Tongue (tissue), 3 donors: ENCODE data around the gene FUZ. TPM values are rescaled to one million over a fixed set of nuclear protein-coding genes. Genes with fewer than 3 reads are reported as not detected.

ENCODE experiments used
- DNase-seq: peaks from one replicate; pipeline ENCODE4 v3.0.0-alpha.2; 2015
- small RNA-seq: library from RNA; depleted of rRNA; stranded (forward); fragments of <200 nt; gene quantifications from one replicate; pipeline ENCODE3, GENCODE V24; 2014; ENCODE audit warnings: low replicate concordance
- total RNA-seq: library from RNA; depleted of rRNA; stranded (reverse); fragments of >200 nt; gene quantifications from one replicate; pipeline ENCODE4 v1.2.3, GENCODE V29; 2014

The FUZ gene
- total RNA-seq, 1 donor from 2014 or later: 25.7 TPM

- DNase-seq: no peak
Observed at GRCh38 chr19:49776371-49776764, 36.7 kb downstream of the FUZ start.

- DNase-seq: no peak
Observed at GRCh38 chr19:49775742-49776370, 37.2 kb downstream of the FUZ start.

DNA sequence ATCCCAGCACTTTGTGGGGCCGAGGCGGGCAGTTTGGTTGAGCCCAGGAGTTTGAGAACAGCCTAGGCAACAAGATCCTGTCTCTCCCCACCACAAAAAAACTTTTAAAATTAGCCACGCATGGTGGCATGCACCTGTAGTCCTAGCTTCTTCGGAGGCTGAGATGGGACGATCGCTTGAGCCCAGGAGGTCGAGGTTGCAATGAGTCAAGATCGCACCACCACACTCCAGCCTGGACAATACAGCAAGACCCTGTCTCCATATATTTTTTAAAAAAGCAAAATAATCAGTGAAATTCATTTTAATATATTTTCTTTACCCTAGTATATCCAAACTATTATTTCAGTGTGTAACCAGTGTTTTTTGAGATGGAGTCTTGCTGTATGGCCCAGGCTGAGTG is 38.1 kb downstream of the FUZ start:
- DNase-seq: no peak

- peak; percentile 61 for DNase-seq
Observed at GRCh38 chr19:49773663-49774350, 39.3 kb downstream of the FUZ start.

GRCh38 chr19:49772850-49773432 is 40.2 kb downstream of the FUZ start:
- no peak for DNase-seq

DNA sequence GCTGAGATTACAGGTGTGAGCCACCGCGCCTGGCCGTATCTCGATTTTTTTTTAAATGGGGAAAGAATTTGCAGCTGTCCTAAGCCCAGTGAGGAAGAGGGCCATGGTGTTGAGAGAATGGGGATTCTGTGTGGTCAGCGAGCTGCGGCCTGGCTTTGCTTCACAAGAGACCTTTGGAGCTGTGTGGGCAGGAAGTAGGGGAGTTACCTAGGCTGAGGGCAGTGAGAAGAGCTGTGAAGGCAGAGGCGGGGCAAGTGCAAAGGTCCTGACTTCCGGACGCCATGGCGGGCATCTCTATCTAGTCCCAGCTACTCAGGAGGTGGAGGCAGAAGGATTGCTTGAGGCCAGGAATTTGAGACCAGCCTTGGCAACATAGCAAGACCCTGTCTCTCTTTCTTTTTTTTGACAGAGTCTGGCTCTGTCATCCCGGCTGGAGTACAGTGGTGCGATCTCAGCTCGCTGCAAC is 41.4 kb downstream of the FUZ start:
- no peak for DNase-seq

GRCh38 chr19:49770529-49770928 is 42.6 kb downstream of the FUZ start:
- no peak for DNase-seq

GRCh38 chr19:49767967-49768581 is 45.0 kb downstream of the FUZ start:
- no peak for DNase-seq

DNA sequence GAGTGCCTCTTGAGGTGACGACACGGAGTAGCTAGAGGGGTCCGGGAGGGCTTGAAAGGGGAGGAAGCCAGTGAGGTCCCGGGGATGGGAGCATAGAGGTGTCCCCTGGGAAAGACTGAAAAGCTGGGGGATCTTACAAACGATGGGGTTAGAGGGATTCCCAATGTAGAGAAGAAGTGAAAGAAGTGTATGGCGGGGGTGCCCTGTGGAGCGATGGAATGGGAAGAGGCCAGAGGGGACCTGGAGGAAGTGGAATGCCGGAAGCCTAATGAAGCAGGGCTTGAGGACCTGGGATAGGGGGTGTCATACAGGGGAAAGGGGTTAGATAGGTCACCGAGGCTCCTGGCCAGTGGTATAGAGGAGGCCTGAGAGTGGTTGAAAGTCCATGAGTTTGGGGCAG is 45.7 kb downstream of the FUZ start:
- DNase-seq: no peak

GRCh38 chr19:49766930-49767299 is 46.2 kb downstream of the FUZ start, which contains the start of gene AP2A1:
Gene AP2A1 (plus strand): TSS chr19:49767001. CDS start chr19:49767134, 133 bp downstream.
- DNase-seq: no peak

DNA sequence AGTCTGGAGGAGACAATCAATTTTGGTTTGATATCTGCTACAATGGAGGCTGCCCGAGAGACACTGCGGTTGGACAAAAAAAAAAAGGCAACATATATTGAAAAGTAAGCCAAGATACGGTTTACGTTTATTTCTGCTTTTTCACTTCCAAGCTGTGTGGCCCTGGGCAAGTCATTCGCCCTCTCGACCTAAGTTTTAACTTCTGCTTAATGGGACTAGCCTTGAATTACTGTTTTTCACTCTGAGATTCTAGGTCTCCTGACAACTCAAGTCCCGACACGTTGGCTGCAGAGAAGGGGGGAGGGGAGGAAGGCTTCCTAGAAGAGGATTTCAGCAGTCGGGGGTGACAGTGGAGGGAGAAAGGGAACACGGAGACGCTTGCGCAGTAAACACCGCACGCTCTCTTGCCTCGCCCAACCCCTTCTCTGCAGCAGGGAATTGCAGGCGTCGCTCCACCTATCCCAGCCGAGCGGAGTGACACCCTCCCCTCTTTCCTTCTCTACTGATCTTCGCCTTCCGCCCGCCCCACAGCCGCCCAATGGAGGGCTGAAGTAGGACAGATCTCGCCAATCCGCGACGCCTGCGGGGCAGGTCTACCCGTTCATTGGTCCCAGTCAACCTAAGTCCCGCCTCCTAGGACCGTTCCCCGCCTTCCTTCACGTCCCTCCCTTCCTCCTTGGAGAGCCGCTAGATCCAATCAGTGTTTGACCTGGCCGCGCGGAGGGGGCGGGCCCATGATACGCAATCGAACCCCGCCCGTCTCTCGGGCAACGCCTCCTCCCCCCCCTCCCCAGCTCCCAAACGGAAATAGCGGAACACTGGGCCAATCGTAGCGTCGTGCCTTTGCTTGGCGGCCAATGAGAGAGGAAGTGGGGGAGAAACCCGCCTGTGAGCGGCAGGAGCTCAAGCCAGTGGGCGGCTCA is 46.8 kb downstream of the FUZ start:
- DNase-seq: peak; percentile 100

- no peak for DNase-seq
Observed at GRCh38 chr19:49764341-49764740, 48.8 kb downstream of the FUZ start.

DNA sequence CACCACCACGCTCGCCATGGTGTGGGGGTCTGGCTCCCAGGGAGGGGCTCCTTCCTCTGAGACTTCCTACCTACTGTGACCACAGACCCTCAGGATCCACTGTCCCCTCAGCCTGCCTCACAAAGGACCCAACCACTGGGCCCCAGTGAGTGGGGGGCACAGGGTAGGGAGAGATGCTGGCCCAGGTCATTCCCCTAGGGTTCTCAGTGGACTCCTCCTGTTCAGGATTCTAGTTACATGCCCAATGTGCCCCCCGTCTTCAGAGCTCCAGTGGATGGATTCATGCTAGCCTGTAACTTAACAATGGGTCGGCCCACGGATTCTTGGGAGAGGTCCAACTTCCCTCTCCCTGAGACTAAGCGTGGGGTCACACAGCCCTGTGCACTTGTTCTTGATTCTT is 49.9 kb downstream of the FUZ start, which contains the start of gene TSKS:
Gene TSKS, minus strand, starts transcription at position 77 of the 400 bp plus-strand sequence. Its CDS starts 59 bp downstream, at position 18.
- DNase-seq: no peak

DNA sequence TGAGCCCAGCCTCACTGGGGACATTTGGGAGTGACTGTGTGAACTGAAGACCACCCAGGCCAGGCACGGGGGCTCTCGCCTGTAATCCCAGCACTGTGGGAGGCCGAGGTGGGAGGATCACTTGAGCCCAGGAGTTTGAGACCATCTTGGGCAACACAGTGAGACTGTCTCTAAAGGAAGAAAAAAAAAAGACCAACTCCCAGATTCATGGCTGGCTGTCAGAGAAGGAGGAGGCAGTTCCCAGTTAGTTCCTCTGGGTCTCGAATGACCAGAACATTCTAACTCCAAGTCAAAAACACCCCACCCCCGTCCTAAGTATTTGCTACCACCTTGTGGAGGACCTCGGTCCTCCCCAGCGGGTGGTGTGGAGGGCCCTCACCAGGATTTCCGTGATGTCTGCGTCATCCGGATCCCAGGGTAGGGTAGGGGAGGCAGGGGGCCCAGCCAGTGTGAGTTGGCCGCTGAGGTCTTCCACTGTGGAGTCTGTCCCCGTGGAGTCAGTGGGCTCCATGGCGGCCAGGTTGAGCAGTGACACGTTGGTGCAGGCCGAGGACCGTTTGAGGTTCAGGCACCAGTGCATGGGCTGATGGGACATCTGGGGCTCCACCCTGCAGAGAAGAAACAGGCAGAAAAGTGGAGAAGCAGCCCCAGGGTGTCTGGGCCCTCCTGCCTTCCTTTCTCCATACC is 51.3 kb downstream of the FUZ start:
- DNase-seq: peak; percentile 43

GRCh38 chr19:49761249-49761624 is 51.9 kb downstream of the FUZ start:
- no peak for DNase-seq

DNA sequence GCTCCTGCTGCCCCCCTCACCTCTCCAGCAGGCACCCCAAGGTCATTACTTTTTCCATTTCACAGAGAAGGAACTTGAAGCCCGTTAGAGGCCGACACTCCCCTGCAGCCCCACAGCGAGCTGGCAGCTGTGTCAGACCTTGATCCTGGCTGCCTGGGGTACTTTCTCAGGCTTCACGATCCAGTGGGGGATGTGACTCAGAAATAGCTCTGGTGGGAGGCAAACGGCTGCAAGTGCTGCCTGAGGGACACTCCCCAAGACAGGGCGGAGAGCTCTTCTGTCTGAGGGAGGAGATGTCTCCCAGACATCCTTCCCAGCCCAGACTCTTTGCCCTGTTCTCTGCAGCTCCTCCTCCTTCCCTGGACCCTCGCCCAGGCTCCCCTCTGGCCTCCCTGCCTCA is 54.8 kb downstream of the FUZ start:
- no peak for DNase-seq

Small RNA genes lying within 50 kb of the gene (small RNA-seq; reads per million reads assigned to genes)
- not detected for gene MIR4749
- gene MIR6799: not detected
- gene RNU6-841P: not detected

Other genes starting within 250 kb of the FUZ start
- 47.6 TPM for gene NOSIP, start 232.7 kb downstream of the FUZ start, total RNA-seq
- 3.4 TPM for gene PRRG2, start 232.0 kb downstream of the FUZ start, total RNA-seq
- 9.4 TPM for gene PRR12, start 222.1 kb downstream of the FUZ start, total RNA-seq
- gene RRAS, start 173.1 kb downstream of the FUZ start, total RNA-seq: 15.5 TPM
- gene SCAF1, start 171.1 kb downstream of the FUZ start, total RNA-seq: 19.5 TPM
- gene IRF3, start 147.4 kb downstream of the FUZ start, total RNA-seq: 44.0 TPM
- gene BCL2L12, start 147.4 kb downstream of the FUZ start, total RNA-seq: 10.9 TPM
- 208 TPM for gene PRMT1, start 136.0 kb downstream of the FUZ start, total RNA-seq
- gene ADM5, start 123.7 kb downstream of the FUZ start, total RNA-seq: 0.92 TPM
- 5.1 TPM for gene CPT1C, start 122.2 kb downstream of the FUZ start, total RNA-seq
- 1.1 TPM for gene TSKS, start 50.0 kb downstream of the FUZ start, total RNA-seq
- gene AP2A1, start 46.3 kb downstream of the FUZ start, total RNA-seq: 56.2 TPM
- 38.2 TPM for gene MED25, start 5.0 kb upstream of the FUZ start, total RNA-seq
- 78.4 TPM for gene PTOV1, start 37.9 kb upstream of the FUZ start, total RNA-seq
- 23.1 TPM for gene PNKP, start 54.3 kb upstream of the FUZ start, total RNA-seq
- 4.5 TPM for gene AKT1S1, start 64.1 kb upstream of the FUZ start, total RNA-seq
- gene TBC1D17, start 64.4 kb upstream of the FUZ start, total RNA-seq: 11.9 TPM
- gene IL4I1, start 83.6 kb upstream of the FUZ start, total RNA-seq: not detected
- 3.6 TPM for gene ATF5, start 115.9 kb upstream of the FUZ start, total RNA-seq
- gene NUP62, start 116.2 kb upstream of the FUZ start, total RNA-seq: 33.1 TPM
- gene SIGLEC11, start 147.9 kb upstream of the FUZ start, total RNA-seq: 0.92 TPM
- 23.2 TPM for gene VRK3, start 212.1 kb upstream of the FUZ start, total RNA-seq
- 14.9 TPM for gene ZNF473, start 212.7 kb upstream of the FUZ start, total RNA-seq